HG03439 (cell line): Measurements from ENCODE around the gene KCND3.

ENCODE experiments used
- ATAC-seq: cut with Tn5 transposase; IDR thresholded peaks from one replicate; pipeline ENCODE4 v1.9.1; 2021; ENCODE audit warnings: mild to moderate bottlenecking, moderate library complexity; ENCODE audit not compliant: unreplicated experiment

KCND3 gene

GRCh38 chr1:111961016-111961415 lies 28.5 kb downstream of the KCND3 start:
- no peak for ATAC-seq

GRCh38 chr1:111959436-111959835 lies 30.0 kb downstream of the KCND3 start:
- no peak for ATAC-seq

- no peak for ATAC-seq
Observed at GRCh38 chr1:111958851-111959250, 30.6 kb downstream of the KCND3 start.

- ATAC-seq, result no peak
Observed at GRCh38 chr1:111958075-111958474, 31.4 kb downstream of the KCND3 start.

GRCh38 chr1:111956155-111956771 lies 33.2 kb downstream of the KCND3 start:
- no peak for ATAC-seq

- no peak for ATAC-seq
Observed at GRCh38 chr1:111955755-111956154, 33.7 kb downstream of the KCND3 start.

GRCh38 chr1:111953797-111954196 lies 35.7 kb downstream of the KCND3 start:
- ATAC-seq, result no peak

- ATAC-seq, result no peak
Observed at GRCh38 chr1:111952125-111952657, 37.3 kb downstream of the KCND3 start.

- ATAC-seq, result no peak
Observed at GRCh38 chr1:111948209-111949171, 41.0 kb downstream of the KCND3 start.

- no peak for ATAC-seq
Observed at GRCh38 chr1:111943846-111944749, 45.4 kb downstream of the KCND3 start.

GRCh38 chr1:111943066-111943465 lies 46.4 kb downstream of the KCND3 start:
- no peak for ATAC-seq

GRCh38 chr1:111938536-111938935 lies 50.9 kb downstream of the KCND3 start:
- ATAC-seq, result no peak

GRCh38 chr1:111938123-111938522 lies 51.3 kb downstream of the KCND3 start:
- ATAC-seq, result no peak

- no peak for ATAC-seq
Observed at GRCh38 chr1:111937147-111937725, 52.2 kb downstream of the KCND3 start.

- ATAC-seq, result no peak
Observed at GRCh38 chr1:111934106-111934852, 55.2 kb downstream of the KCND3 start.

GRCh38 chr1:111930356-111930755 lies 59.1 kb downstream of the KCND3 start:
- ATAC-seq, result no peak

- ATAC-seq, result no peak
Observed at GRCh38 chr1:111928531-111928930, 60.9 kb downstream of the KCND3 start.

GRCh38 chr1:111927652-111928051 lies 61.8 kb downstream of the KCND3 start:
- no peak for ATAC-seq

GRCh38 chr1:111924786-111925185 lies 64.7 kb downstream of the KCND3 start:
- no peak for ATAC-seq

GRCh38 chr1:111923766-111924165 lies 65.7 kb downstream of the KCND3 start:
- ATAC-seq, result no peak
